Gastrocnemius medialis (tissue), 4 donors: Measurements from ENCODE around the gene OXCT1. TPM values are rescaled to one million over a fixed set of nuclear protein-coding genes. Genes with fewer than 3 reads are reported as not detected.
"Not testable (repeated sequence)": the region's sequence is repeated elsewhere in the genome, so short reads cannot be mapped to it uniquely, and the experiment has no call there.

Experiments
- ATAC-seq, 2 donors: fragments of 150-250 bp; one replicate each; pipeline ENCODE4 v1.9.1; 2016
- DNase-seq, 2 donors: peaks; one replicate each; pipeline ENCODE4 v3.0.0-alpha.2; 2019
- H3K27ac ChIP-seq, 4 donors: fragments of 200-600 bp; sonication (generic); 1 replicate in 1 of 4; 2 replicates in 3 of 4; pipeline ENCODE4 v1.5.1; 2016 to 2018; ENCODE audit warnings: mild to moderate bottlenecking in 2 of 4, moderate library complexity in 1 of 4
- H3K27me3 ChIP-seq, 3 donors: fragments of 200-600 bp; sonication (generic) in 2 of 3; 1 replicate in 1 of 3; 2 replicates in 2 of 3; pipeline versions ENCODE4 v1.5.1 to v1.6.0; 2016 to 2019; ENCODE audit warnings: mild to moderate bottlenecking in 1 of 3, moderate library complexity in 1 of 3
- H3K36me3 ChIP-seq, 2 donors: fragments of 200-600 bp; sonication (generic) in 1 of 2; one replicate each; pipeline ENCODE4 v1.5.1; 2017 to 2018
- H3K4me1 ChIP-seq, 2 donors: fragments of 200-600 bp; sonication (generic) in 1 of 2; one replicate each; pipeline ENCODE4 v1.5.1; 2016 to 2017; ENCODE audit warnings: mild to moderate bottlenecking in 2 of 2
- H3K4me3 ChIP-seq, 4 donors: fragments of 200-600 bp; sonication (generic) in 3 of 4; 1 replicate in 1 of 4; 2 replicates in 3 of 4; pipeline ENCODE4 v1.5.1; 2016 to 2019; ENCODE audit warnings: mild to moderate bottlenecking in 2 of 4
- H3K9me3 ChIP-seq, 3 donors: fragments of 200-600 bp; sonication (generic) in 2 of 3; 1 replicate in 1 of 3; 2 replicates in 2 of 3; pipeline ENCODE4 v1.5.1; 2016 to 2019
- CTCF ChIP-seq, 5 experiments: fragments of 450-650 bp in 3 of 5; fragments of 200-600 bp in 2 of 5; sonication (generic) in 2 of 5; IDR thresholded peaks in 4 of 5; conservative IDR thresholded peaks in 1 of 5; 1 replicate in 4 of 5; 2 replicates in 1 of 5; pipeline ENCODE4 v1.5.1; 2016 to 2019; ENCODE audit warnings: antibody characterized with exemption in 5 of 5, mild to moderate bottlenecking in 3 of 5, moderate library complexity in 3 of 5
- POLR2A ChIP-seq, 2 donors: fragments of 450-650 bp; IDR thresholded peaks; one replicate each; pipeline ENCODE4 v1.6.1; 2017; ENCODE audit warnings: antibody characterized with exemption in 2 of 2, mild to moderate bottlenecking in 2 of 2, moderate library complexity in 2 of 2
- in situ Hi-C, 4 donors: fragments of 200-750 bp; cut with MboI; loops; one replicate each; pipeline versions ENCODE4 v1.15.0 to v1.8.0; 2017; ENCODE audit warnings: low sequenced_read_pairs in 4 of 4
- intact Hi-C: fragments of 100-400 bp; cut with DNase I; formaldehyde crosslinking; loops from one replicate; pipeline ENCODE4 v1.15.1; 2023; ENCODE audit warnings: low total_unique reads
- total RNA-seq, 4 donors: library from RNA; depleted of rRNA; stranded (reverse); fragments of >200 nt; gene quantifications; one replicate each; pipeline versions ENCODE4 v1.1.0 to v1.2.3, GENCODE V29; 2016

OXCT1 gene
- total RNA-seq, 4 donors from 2014 or later, result 9.4 to 45.4 (median 20.5) TPM

GRCh38 chr5:41747708-41748107, 122.5 kb downstream of the OXCT1 start:
- Histone ChIP-seq H3K9me3 (no peaks in the 10 kb centered on the region), H3K27ac (no peak overlapping the region), H3K4me3 (no peak overlapping the region), H3K27me3 (no peaks in the 10 kb centered on the region), H3K4me1 (no peaks in the 10 kb centered on the region), H3K36me3 (no peaks in the 10 kb centered on the region)
- ATAC-seq, result no peak
- intact Hi-C loops (no loop called here), in situ Hi-C loops (no loop called here)
- TF ChIP-seq CTCF (IDR thresholded peaks at IDR 0.05 in 4 of 5, conservative IDR thresholded peaks at IDR 0.05 in 1 of 5) (no peak), POLR2A (IDR thresholded peaks at IDR 0.05) (no peak)
- no peak for DNase-seq

DNA sequence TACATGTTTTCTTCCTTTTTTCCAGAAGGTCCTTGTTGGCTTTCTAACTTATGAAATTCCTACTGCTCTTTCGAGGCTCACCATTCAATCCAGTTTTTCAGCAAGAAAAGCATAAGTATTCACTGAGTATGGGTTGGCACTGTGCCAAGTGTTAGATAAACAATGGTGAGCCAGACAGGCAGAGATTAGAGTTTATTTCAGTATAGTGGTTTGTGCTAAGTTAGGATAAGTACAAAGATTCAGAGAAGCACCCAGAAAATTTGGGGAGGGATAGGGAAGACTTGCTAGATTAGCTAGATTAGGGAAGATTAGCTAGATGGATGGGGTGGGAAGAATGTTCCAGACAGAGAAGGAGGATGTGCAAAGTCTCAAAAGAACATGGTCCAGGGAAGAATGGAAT, 122.9 kb downstream of the OXCT1 start:
- intact Hi-C loops, result no loop called here
- Histone ChIP-seq H3K4me3 (no peak overlapping the region), H3K4me1 (no peaks in the 10 kb centered on the region), H3K27me3 (no peaks in the 10 kb centered on the region), H3K36me3 (no peaks in the 10 kb centered on the region), H3K9me3 (no peaks in the 10 kb centered on the region), H3K27ac (no peak overlapping the region)
- in situ Hi-C loops, result no loop called here
- no peak for TF ChIP-seq POLR2A (IDR thresholded peaks at IDR 0.05)
- no peak for TF ChIP-seq CTCF (IDR thresholded peaks at IDR 0.05 in 4 of 5, conservative IDR thresholded peaks at IDR 0.05 in 1 of 5)
- ATAC-seq, result no peak
- DNase-seq, result no peak

- H3K4me3 ChIP-seq, intact Hi-C loops, H3K27ac ChIP-seq, ATAC-seq, in situ Hi-C loops, H3K27me3 ChIP-seq, DNase-seq, H3K36me3 ChIP-seq, H3K9me3 ChIP-seq, H3K4me1 ChIP-seq: not testable (repeated sequence)
These were observed 127.6 kb downstream of the OXCT1 start for GRCh38 chr5:41742608-41743007.

GRCh38 chr5:41738710-41739354, 131.4 kb downstream of the OXCT1 start:
- DNase-seq (no peak), ATAC-seq (no peak)
- Histone ChIP-seq H3K36me3 (peaks cover 0 to 17% of the 10 kb centered on the region in 2 donors), H3K27me3 (no peaks in the 10 kb centered on the region), H3K9me3 (no peaks in the 10 kb centered on the region), H3K27ac (no peak overlapping the region), H3K4me3 (no peak overlapping the region), H3K4me1 (no peaks in the 10 kb centered on the region)
- in situ Hi-C loops, result no loop called here
- no peak for TF ChIP-seq POLR2A (IDR thresholded peaks at IDR 0.05)
- TF ChIP-seq CTCF (IDR thresholded peaks at IDR 0.05 in 4 of 5, conservative IDR thresholded peaks at IDR 0.05 in 1 of 5), result no peak
- intact Hi-C loops, result no loop called here

- Histone ChIP-seq H3K4me3 (no peak overlapping the region), H3K4me1 (no peaks in the 10 kb centered on the region), H3K27me3 (no peaks in the 10 kb centered on the region), H3K27ac (no peak overlapping the region), H3K36me3 (peaks cover 0 to 17% of the 10 kb centered on the region in 2 donors), H3K9me3 (no peaks in the 10 kb centered on the region)
- TF ChIP-seq CTCF (IDR thresholded peaks at IDR 0.05 in 4 of 5, conservative IDR thresholded peaks at IDR 0.05 in 1 of 5) (no peak), POLR2A (IDR thresholded peaks at IDR 0.05) (no peak)
- DNase-seq (no peak), ATAC-seq (no peak)
- intact Hi-C loops, result no loop called here
- in situ Hi-C loops, result no loop called here
These were observed 133.6 kb downstream of the OXCT1 start for GRCh38 chr5:41736641-41737040.
